Activated CD4-positive, alpha-beta memory T cell treated with anti-CD3 and anti-CD28 coated beads, Interleukin-2, amount 10 ng/mL, durations not matched to agents 7 days and 5 days (primary cell): Measurements from ENCODE around the gene NUDT3. TPM values are rescaled to one million over a fixed set of nuclear protein-coding genes. Genes with fewer than 3 reads are reported as not detected.
"Not testable (repeated sequence)": the region's sequence is repeated elsewhere in the genome, so short reads cannot be mapped to it uniquely, and the experiment has no call there.

Experiments
- CTCF ChIA-PET: fragments of 350-600 bp; sonication (Branson Sonifier 250); formaldehyde crosslinking; loops from one replicate; lab custom pipeline; 2021; ENCODE audit warnings: antibody characterized with exemption, inconsistent platforms; lab: Charles Lee
- POLR2A ChIA-PET: fragments of 350-600 bp; sonication (Branson Sonifier 250); formaldehyde crosslinking; loops from one replicate; lab custom pipeline; 2021; ENCODE audit warnings: antibody characterized with exemption; lab: Charles Lee
- DNase-seq: peaks from one replicate; pipeline ENCODE4 v3.0.0-alpha.2; 2020
- H3K27ac Mint-ChIP-seq: one replicate; pipeline ENCODE4 v1.8.0; 2021; ENCODE audit warnings: mild to moderate bottlenecking, mixed read lengths
- H3K27me3 Mint-ChIP-seq: one replicate; pipeline ENCODE4 v1.8.0; 2021; ENCODE audit warnings: mixed read lengths
- H3K36me3 Mint-ChIP-seq: one replicate; pipeline ENCODE4 v1.8.0; 2021; ENCODE audit warnings: low read depth, mixed read lengths
- H3K4me1 Mint-ChIP-seq: one replicate; pipeline ENCODE4 v1.8.0; 2021; ENCODE audit warnings: mixed read lengths
- H3K4me3 Mint-ChIP-seq: one replicate; pipeline ENCODE4 v1.8.0; 2021; ENCODE audit warnings: mild to moderate bottlenecking, mixed read lengths
- H3K9me3 Mint-ChIP-seq: one replicate; pipeline ENCODE4 v1.8.0; 2021; ENCODE audit warnings: mixed read lengths
- total RNA-seq, 2 experiments: library from RNA; stranded (reverse); gene quantifications; one replicate each; pipeline ENCODE4 v1.2.3, GENCODE V29; 2021

The NUDT3 gene
- total RNA-seq, 2 experiments from 2014 or later = 9.9 to 10.0 TPM

DNA sequence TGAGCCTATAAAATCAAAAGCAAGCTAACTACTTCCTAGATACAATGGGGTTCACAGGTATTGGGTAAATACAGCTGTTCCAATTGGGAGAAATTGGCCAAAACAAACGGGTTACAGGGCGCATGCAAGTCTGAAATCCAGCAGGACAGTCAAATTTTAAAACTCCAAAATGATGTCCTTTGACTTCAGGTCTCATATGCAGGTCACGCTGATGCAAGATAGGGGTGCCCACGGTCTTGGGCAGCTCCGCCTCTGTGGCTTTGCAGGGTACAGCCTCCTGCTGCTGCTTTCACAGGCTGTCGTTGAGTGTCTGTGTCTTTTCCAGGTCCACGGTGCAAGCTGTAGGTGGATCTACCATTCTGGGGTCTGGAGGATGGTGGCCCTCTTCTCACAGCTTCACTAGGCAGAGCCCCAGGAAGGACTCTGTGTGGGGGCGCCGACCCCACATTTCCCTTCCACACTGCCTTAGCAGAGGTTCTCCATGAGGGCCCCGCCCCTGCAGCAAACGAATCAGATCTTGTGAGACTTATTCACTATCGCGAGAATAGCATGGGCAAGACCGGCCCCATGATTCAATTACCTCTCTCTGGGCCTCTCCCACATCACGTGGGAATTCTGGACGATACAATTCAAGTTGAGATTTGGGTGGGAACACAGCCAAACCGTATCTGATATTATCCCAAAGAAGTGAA lies 131.7 kb downstream of the NUDT3 start:
- ChIA-PET POLR2A (no interaction called here), CTCF (interaction anchor here (0.9 kb wide), 1 partner anchor 11 kb away, joined by 3 read pairs; no protein-coding TSS in a partner anchor)
- Mint-ChIP-seq H3K4me3 (no peak overlapping the region), H3K4me1 (no peaks in the 10 kb centered on the region), H3K27ac (no peak overlapping the region), H3K27me3 (no peaks in the 10 kb centered on the region), H3K36me3 (peaks cover 5% of the 10 kb centered on the region), H3K9me3 (no peaks in the 10 kb centered on the region)
- no peak for DNase-seq

DNA sequence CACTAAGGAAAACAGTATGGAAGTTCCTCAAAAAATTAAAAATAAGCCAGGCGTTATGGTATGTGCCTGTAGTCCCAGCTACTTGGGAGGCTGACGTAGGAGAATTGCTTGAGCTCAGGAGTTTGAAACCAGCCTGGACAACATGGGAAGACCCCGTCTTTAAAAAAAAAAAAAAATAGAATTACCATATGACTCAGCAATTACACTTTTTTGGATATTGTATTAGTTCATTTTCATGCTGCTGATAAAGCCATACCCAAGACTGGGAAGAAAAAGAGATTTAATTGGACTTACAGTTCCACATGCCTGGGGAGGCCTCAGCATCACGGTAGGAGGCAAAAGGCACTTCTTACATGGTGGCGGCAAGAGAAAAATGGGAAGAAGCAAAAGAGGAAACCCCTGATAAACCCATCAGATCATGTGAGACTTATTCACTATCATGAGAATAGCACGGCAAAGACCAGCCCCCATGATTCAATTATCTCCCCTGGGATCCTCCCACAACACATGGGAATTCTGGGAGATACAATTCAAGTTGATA lies 132.9 kb downstream of the NUDT3 start:
- Mint-ChIP-seq H3K9me3 (no peaks in the 10 kb centered on the region), H3K27ac (no peak overlapping the region), H3K4me3 (no peak overlapping the region), H3K27me3 (no peaks in the 10 kb centered on the region), H3K36me3 (peaks cover 5% of the 10 kb centered on the region), H3K4me1 (no peaks in the 10 kb centered on the region)
- ChIA-PET CTCF (no interaction called here), POLR2A (no interaction called here)
- DNase-seq = no peak

- H3K4me3 Mint-ChIP-seq, DNase-seq, CTCF ChIA-PET, H3K9me3 Mint-ChIP-seq, POLR2A ChIA-PET, H3K27ac Mint-ChIP-seq, H3K27me3 Mint-ChIP-seq, H3K36me3 Mint-ChIP-seq: not testable (repeated sequence)
- H3K4me1 Mint-ChIP-seq = peaks cover 28% of the 10 kb centered on the region
Measured at GRCh38 chr6:34252395-34252794, 140.1 kb downstream of the NUDT3 start.

DNA sequence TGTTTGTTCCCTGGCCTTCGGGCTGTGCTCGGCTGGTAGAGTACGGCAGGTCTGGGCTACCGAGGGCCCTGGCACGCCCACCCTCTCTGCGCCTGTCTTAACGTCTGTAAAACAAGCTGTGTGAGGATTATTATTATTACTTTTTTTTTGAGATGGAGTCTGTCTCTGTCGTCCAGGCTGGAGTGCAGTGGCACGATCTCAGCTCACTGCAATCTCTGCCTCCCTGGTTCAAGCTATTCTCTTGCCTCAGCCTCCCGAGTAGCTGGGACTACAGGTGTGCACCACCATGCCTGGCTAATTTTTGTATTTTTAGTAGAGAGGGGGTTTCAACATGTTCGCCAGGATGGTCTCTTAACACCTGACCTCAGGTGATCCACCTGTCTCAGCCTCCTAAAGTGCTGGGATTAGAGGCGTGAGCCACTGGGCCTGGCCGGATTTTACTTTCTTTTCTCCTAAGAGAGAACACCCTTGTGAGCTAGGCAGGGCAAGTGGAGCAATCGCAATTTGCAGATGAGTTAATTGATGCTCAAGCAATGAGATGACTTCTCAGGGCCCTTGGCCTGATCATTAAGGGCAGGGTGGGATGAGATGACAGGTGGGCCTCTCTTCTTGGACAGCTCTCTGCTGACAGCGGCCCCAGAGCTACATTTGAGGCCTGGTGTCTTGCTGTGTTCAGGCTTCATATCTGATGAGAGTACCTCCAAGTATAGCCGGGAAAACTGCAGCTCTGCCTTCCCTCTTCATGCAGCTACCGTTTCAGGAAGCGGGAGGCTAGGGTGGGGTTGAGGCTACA lies 142.8 kb downstream of the NUDT3 start:
- POLR2A ChIA-PET = interaction anchor here (0.8 to 4.4 kb wide), 20 partner anchors 10 to 424 kb away, joined by 3 to 47 read pairs (median 4); partner anchors contain the start of genes HMGA1, NUDT3 and RPS10
- Mint-ChIP-seq H3K4me3 (peak overlapping the region; percentile 95), H3K27me3 (peaks cover 3% of the 10 kb centered on the region), H3K9me3 (no peaks in the 10 kb centered on the region), H3K4me1 (peaks cover 46% of the 10 kb centered on the region), H3K36me3 (peaks cover 11% of the 10 kb centered on the region), H3K27ac (peak overlapping the region; percentile 76)
- CTCF ChIA-PET = interaction anchor here (0.6 to 4.4 kb wide), 36 partner anchors 10 to 716 kb away, joined by 3 to 71 read pairs (median 4); partner anchors contain the start of genes HMGA1, NUDT3 and RPS10
- DNase-seq = no peak

- Mint-ChIP-seq H3K27ac (peak within 1 kb of the TSS; percentile 94), H3K4me1 (peaks cover 54% of the 10 kb centered on the region), H3K27me3 (peaks cover 3% of the 10 kb centered on the region), H3K9me3 (no peaks in the 10 kb centered on the region), H3K4me3 (peak within 1 kb of the TSS; percentile 95), H3K36me3 (peaks cover 17% of the 10 kb centered on the region)
- DNase-seq = peak; percentile 98
- ChIA-PET CTCF (interaction anchor here (0.5 to 4.4 kb wide), 34 partner anchors 9 to 715 kb away, joined by 3 to 71 read pairs (median 4); partner anchors contain the start of genes HMGA1, NUDT3 and RPS10), POLR2A (interaction anchor here (0.8 to 4.4 kb wide), 22 partner anchors 9 to 424 kb away, joined by 3 to 47 read pairs (median 4); partner anchors contain the start of genes HMGA1, NUDT3 and RPS10)
Measured at GRCh38 chr6:34248727-34249468, 143.6 kb downstream of the NUDT3 start, which contains the start of gene SMIM29. TSS of gene SMIM29 (minus strand) at chr6:34249006. CDS start at chr6:34247791, 1,215 bp downstream.

GRCh38 chr6:34248198-34248726 lies 144.2 kb downstream of the NUDT3 start:
- H3K27me3 Mint-ChIP-seq = peaks cover 3% of the 10 kb centered on the region
- DNase-seq = peak; percentile 67
- peak overlapping the region; percentile 95 for H3K4me3 Mint-ChIP-seq
- peaks cover 60% of the 10 kb centered on the region for H3K4me1 Mint-ChIP-seq
- ChIA-PET CTCF (interaction anchor here (0.5 to 4.4 kb wide), 11 partner anchors 12 to 652 kb away, joined by 4 to 71 read pairs (median 10); partner anchors contain the start of genes HMGA1 and RPS10), POLR2A (interaction anchor here (0.6 to 4.4 kb wide), 17 partner anchors 8 to 361 kb away, joined by 3 to 47 read pairs (median 7); partner anchors contain the start of genes HMGA1, NUDT3 and RPS10)
- peak overlapping the region; percentile 94 for H3K27ac Mint-ChIP-seq
- no peaks in the 10 kb centered on the region for H3K9me3 Mint-ChIP-seq
- peaks cover 21% of the 10 kb centered on the region for H3K36me3 Mint-ChIP-seq

GRCh38 chr6:34247481-34248197 lies 144.8 kb downstream of the NUDT3 start:
- DNase-seq = no peak
- H3K4me1 Mint-ChIP-seq = peaks cover 65% of the 10 kb centered on the region
- peak overlapping the region; percentile 95 for H3K4me3 Mint-ChIP-seq
- no peaks in the 10 kb centered on the region for H3K9me3 Mint-ChIP-seq
- peaks cover 3% of the 10 kb centered on the region for H3K27me3 Mint-ChIP-seq
- peak overlapping the region; percentile 94 for H3K27ac Mint-ChIP-seq
- ChIA-PET CTCF (interaction anchor here (1.1 to 4.4 kb wide), 6 partner anchors 11 to 362 kb away, joined by 4 to 71 read pairs (median 16); partner anchors contain the start of genes HMGA1 and RPS10), POLR2A (interaction anchor here (0.6 to 4.4 kb wide), 16 partner anchors 7 to 361 kb away, joined by 3 to 47 read pairs (median 8); partner anchors contain the start of genes HMGA1, NUDT3 and RPS10)
- peaks cover 27% of the 10 kb centered on the region for H3K36me3 Mint-ChIP-seq

- Mint-ChIP-seq H3K27ac (peak overlapping the region; percentile 63), H3K4me1 (peaks cover 70% of the 10 kb centered on the region), H3K9me3 (no peaks in the 10 kb centered on the region), H3K4me3 (peak overlapping the region; percentile 55), H3K27me3 (no peaks in the 10 kb centered on the region), H3K36me3 (peaks cover 36% of the 10 kb centered on the region)
- peak; percentile 53 for DNase-seq
- CTCF ChIA-PET = interaction anchor here (1.0 to 4.4 kb wide), 2 partner anchors 167 to 168 kb away, joined by 3 to 71 read pairs; no protein-coding TSS in a partner anchor
- POLR2A ChIA-PET = interaction anchor here (0.9 to 4.4 kb wide), 6 partner anchors 8 to 179 kb away, joined by 3 to 47 read pairs (median 6); partner anchors contain the start of genes HMGA1, NUDT3 and RPS10
Measured at GRCh38 chr6:34246563-34247391, 145.7 kb downstream of the NUDT3 start.

DNA sequence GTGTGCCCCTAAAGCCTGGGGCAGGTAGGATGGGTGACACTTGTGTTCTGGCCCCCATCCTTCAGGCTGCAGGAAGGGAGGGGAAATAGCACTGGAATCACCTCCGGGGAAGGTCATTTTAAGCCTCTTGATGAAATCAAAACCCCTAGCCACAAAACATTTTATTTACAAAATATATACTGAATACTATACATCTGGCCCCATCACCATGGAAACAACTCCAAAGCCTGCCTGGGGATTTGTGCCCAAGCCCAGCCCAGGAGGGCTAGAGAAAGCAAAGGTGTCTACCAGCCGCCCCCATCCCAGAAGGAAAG lies 146.3 kb downstream of the NUDT3 start:
- ChIA-PET CTCF (interaction anchor here (1.0 kb wide), 1 partner anchor 168 kb away, joined by 3 read pairs; no protein-coding TSS in a partner anchor), POLR2A (interaction anchor here (1.1 to 4.4 kb wide), 3 partner anchors 9 to 168 kb away, joined by 3 to 47 read pairs (median 3); partner anchors contain the start of gene HMGA1)
- DNase-seq = no peak
- no peaks in the 10 kb centered on the region for H3K9me3 Mint-ChIP-seq
- peak overlapping the region; percentile 40 for H3K27ac Mint-ChIP-seq
- no peaks in the 10 kb centered on the region for H3K27me3 Mint-ChIP-seq
- H3K4me3 Mint-ChIP-seq = no peak overlapping the region
- H3K36me3 Mint-ChIP-seq = peaks cover 42% of the 10 kb centered on the region
- peaks cover 73% of the 10 kb centered on the region for H3K4me1 Mint-ChIP-seq

DNA sequence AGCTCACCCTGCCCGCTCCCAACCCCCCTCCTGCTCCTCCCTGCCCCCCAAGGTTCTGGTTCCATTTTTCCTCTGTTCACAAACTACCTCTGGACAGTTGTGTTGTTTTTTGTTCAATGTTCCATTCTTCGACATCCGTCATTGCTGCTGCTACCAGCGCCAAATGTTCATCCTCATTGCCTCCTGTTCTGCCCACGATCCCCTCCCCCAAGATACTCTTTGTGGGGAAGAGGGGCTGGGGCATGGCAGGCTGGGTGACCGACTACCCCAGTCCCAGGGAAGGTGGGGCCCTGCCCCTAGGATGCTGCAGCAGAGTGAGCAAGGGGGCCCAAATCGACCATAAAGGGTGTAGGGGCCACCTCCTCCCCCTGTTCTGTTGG lies 146.7 kb downstream of the NUDT3 start:
- H3K9me3 Mint-ChIP-seq, H3K27me3 Mint-ChIP-seq, H3K4me3 Mint-ChIP-seq, DNase-seq: not testable (repeated sequence)
- POLR2A ChIA-PET = interaction anchor here (1.1 to 1.5 kb wide), 2 partner anchors 22 to 169 kb away, joined by 3 read pairs; no protein-coding TSS in a partner anchor
- H3K36me3 Mint-ChIP-seq = peaks cover 46% of the 10 kb centered on the region
- H3K4me1 Mint-ChIP-seq = peaks cover 78% of the 10 kb centered on the region
- H3K27ac Mint-ChIP-seq = peak overlapping the region; percentile 8
- CTCF ChIA-PET = interaction anchor here (1.0 kb wide), 1 partner anchor 168 kb away, joined by 3 read pairs; no protein-coding TSS in a partner anchor
